ENCODE measurements around the gene ACOT9.

GRCh38 chrX:23784470-23785331 lies 41.6 kb upstream of the ACOT9 start:
- TF ChIP-seq POLR2A (IDR thresholded peaks at IDR 0.05; ENCODE audit: low read length): no peak
- TF ChIP-seq GATA1 (IDR thresholded peaks at IDR 0.05; ENCODE audit: low read depth, low read length): no peak

Data from erythroblast (primary cell).